Activated T-cell treated with anti-CD3 and anti-CD28 coated beads for 48 hours (primary cell): Measurements from ENCODE around the gene STAC2.
"Not testable (repeated sequence)": the region's sequence is repeated elsewhere in the genome, so short reads cannot be mapped to it uniquely, and the experiment has no call there.

Experiments used
- DNase-seq: peaks from one replicate; pipeline ENCODE4 v3.0.0-alpha.2; 2020; ENCODE audit warnings: low read depth

STAC2 gene, protein sequence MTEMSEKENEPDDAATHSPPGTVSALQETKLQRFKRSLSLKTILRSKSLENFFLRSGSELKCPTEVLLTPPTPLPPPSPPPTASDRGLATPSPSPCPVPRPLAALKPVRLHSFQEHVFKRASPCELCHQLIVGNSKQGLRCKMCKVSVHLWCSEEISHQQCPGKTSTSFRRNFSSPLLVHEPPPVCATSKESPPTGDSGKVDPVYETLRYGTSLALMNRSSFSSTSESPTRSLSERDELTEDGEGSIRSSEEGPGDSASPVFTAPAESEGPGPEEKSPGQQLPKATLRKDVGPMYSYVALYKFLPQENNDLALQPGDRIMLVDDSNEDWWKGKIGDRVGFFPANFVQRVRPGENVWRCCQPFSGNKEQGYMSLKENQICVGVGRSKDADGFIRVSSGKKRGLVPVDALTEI

GRCh38 chr17:39225308-39225958, at the start of gene STAC2:
STAC2 (minus strand) TSS chr17:39225945; CDS start chr17:39225502, 443 bp downstream.
- no peak for DNase-seq

DNA sequence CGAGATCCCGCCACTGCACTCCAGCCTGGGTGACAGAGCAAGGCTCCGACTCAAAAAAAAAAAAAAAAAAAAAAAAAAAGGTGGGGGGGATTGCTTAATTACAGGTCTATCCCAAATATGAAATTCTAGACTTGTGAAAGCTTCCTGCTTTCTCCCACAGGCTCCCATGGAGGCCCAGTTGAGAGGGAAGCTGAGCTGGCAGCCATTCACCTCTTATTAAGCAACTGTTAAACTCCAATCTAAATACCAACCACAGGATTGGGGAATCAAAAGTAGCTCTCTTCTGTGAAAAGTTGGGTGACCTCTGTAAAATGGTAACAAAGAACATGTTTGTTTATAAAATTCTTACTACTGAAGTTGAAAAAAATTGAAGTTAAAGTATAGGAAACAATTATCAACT, 45.8 kb upstream of the STAC2 start:
- DNase-seq, result no peak

DNA sequence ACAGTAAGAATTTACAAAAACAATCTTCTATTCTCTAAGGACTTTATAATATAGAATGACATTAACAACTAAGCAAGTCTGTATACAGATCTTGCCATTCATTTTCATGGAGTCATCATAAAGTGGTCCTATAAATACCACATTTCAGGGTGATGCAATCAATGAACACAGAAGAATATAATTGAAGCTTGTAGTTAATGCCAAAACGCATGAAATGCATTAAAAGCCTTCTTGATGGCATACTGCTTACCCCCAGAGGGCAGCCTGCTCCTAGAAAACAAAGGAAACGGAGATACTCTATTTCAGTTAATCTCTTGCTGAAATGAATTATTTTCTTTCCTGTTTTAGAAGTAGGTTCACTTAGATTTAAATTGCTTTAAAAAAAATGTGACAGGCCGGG, 45.2 kb upstream of the STAC2 start:
- no peak for DNase-seq

- no peak for DNase-seq
Measured at GRCh38 chr17:39264119-39264518, 38.4 kb upstream of the STAC2 start.

- peak; percentile 36 for DNase-seq
Measured at GRCh38 chr17:39261286-39261685, 35.5 kb upstream of the STAC2 start.

DNA sequence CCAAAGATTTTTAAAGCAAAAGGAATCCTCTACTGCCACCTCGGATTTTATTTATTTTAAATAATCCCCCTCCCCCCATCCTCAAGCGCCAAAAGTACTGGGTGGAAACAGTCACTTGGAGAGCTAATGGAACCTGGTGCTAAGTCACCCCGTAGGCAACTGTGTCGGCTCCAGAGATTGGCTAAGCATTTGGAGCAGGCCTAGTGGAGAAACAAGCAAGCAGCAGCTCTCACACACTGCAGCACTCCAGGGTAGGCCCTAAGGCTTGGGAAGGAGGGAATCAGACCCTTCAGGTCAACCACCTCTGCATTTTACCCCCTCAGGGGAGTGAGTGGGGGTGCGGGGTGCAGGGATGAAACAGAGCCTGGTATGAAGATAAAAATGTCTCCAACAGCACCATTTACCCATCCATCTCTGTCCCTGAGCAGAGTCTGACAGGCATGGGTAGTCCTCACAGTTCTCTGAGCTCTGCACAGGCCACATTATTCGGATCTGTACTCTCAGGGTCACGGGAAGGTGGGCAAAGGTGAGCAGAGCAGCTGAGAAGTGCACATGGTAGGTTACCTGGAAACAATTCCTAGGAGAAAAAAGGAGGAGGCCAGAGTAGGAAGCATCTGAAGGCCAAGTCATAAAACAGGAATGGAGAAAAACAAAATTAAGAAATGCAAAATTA, 27.2 kb upstream of the STAC2 start:
- DNase-seq, result no peak

DNA sequence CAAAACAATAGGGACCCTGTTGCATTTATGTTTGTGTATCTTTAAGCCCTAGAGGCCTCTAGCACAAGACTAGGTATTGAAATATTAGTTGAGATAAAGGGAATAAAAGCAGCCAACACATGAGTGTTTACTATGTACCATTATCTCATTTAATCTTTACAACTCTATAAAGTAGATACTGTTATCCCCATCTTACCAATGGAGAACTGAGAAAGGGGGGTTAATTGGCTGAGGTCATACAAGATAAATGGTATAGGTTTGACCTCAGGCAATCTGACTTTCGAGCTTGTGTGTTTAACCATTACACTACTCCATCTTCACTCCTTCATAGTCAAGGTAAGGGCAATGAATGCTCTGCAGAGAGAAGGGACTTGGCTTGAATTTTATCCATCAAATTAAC, 26.3 kb upstream of the STAC2 start:
- no peak for DNase-seq

DNA sequence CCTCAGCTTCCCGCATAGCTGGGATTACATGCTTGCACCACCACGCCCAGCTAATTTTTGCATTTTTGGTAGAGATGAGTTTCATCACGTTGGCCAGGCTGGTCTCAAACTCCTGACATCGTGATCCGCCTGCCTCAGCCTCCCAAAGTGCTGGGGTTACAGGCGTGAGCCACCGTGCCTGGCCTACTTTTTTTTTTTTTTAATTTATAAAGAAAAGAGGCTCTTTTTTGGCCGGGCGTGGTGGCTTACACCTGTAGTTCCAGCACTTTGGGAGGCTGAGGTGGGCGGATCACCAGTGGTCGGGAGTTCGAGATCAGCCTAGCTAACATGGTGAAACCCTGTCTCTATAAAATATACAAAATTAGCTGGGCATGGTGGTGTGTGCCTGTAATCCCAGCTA, 24.3 kb upstream of the STAC2 start:
- not testable (repeated sequence) for DNase-seq

DNA sequence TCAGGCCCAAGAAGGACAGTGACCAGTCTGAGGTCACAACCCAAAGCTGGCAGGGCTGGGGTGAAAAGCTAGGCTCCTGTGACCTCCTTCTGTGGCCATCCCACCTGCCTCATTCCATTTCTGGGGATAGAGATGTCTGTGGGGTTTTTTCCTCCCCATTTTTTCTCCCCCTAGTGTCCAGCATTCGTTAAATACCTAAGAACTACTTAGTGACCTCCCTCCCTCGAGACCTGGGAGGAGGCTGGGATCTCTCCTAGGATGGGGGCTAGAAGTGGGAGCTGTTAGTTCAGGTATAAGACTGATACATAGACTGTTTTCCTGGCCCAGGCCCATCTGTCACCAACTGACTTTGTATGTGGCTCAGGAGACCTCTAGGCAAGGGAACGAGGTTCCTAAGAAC, 20.5 kb upstream of the STAC2 start:
- DNase-seq, result no peak

GRCh38 chr17:39244600-39245570, 19.1 kb upstream of the STAC2 start:
- peak; percentile 76 for DNase-seq

- DNase-seq, result no peak
Measured at GRCh38 chr17:39244016-39244599, 18.4 kb upstream of the STAC2 start.

- DNase-seq, result no peak
Measured at GRCh38 chr17:39243155-39243554, 17.4 kb upstream of the STAC2 start.

GRCh38 chr17:39240631-39241030, 14.9 kb upstream of the STAC2 start:
- no peak for DNase-seq

- DNase-seq, result peak; percentile 72
Measured at GRCh38 chr17:39239640-39240314, 14.0 kb upstream of the STAC2 start.

DNA sequence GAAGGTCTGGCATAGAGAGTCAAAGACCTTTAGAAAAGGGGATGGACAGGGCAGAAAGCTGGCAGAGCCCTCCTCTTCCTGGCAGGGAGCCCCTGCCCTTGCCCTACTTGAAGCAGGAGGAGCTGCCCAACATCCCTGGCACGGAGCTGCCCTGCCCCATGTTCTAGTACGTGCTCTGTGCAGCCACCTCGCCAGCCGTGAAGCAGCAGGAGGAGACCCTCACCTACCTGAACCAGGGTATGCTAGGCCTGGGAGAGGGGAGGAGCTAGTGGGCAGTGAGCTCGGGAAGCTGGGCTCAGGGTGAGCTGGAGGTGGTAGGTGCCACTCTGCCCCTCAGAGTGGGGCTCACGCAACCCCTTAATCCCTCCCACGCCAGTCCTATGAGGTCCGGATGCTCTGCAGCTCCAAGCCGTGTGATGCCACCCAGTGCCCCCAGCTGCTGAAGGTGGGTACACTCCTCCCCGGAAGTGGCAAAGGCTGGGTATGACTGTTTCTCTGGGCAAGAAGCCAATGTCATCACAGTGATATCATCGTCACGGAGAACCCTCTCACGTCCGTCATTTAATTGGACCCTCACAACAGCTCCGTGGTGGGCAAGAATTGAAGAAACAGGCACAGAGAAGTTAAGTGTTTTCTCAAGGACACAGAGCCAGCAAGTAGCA, 12.7 kb upstream of the STAC2 start:
- DNase-seq, result peak; percentile 47

GRCh38 chr17:39237586-39237985, 11.8 kb upstream of the STAC2 start:
- no peak for DNase-seq

GRCh38 chr17:39236981-39237441, 11.3 kb upstream of the STAC2 start:
- DNase-seq, result no peak

DNA sequence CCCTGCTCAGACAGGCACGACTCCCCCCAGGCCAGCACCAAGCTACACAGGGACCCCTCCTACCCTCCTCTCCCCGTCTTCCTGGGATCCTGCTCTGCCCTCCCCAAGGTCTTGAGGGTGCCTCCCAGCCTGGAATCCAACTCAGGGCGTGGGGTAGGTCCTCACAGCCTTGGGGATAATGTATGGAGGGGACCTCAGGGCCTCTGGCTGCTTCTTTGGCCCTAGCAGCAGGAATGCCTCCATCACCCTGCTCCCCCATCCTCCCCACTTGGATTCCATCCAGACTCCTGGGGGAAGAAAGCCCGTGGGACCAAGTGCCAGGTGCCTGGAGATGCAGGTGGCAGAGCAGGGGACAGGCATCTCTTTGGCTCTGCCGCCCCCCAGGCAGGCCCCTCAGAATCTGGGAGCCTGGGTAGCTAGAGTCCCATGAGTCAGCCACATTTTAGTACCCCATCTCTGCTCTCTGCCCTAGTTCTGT, 10.7 kb upstream of the STAC2 start:
- no peak for DNase-seq

DNA sequence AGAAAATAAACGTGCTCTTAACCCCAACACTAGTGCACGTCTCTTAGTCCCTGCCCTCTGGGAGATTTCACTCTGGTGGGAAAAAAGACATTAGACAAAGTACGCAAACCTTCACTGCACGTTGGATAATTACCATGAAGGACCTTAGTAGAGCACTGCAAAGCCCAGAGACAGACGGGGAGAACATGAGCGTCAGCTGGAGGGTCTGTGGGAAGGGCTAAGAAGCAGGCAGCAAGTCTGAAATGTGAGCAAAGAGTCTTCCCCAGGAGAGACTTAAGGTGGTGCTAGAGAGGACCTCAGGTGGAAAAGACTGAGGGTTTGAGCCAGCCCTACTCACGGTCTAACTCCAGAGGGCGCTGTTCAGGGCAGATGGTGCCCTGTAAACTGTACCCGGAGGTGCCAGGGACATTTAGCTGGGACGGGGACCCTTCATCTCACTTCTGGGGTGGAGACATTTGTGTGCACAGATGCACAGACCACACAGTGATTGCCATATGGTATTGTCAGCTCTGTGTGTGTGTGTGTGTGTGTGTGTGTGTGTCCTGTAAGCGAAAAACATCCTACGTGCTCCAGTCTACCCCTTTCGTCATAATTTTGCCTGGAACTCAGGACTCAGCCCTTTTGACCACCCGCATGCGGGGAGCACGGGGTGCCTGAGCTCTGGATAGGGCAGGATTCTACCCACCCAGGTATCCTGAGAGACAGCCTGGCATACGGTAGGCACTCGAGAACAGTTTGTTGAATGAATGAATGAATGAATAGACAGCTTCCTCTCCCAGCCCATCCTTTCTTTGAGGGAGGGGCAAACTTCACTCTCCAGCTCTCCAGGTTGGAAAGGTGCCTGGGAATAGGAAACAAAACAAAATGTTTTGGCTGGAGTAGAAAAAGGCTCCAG, 10.1 kb upstream of the STAC2 start:
- DNase-seq, result peak; percentile 45
